GM19328 (cell line): Measurements from ENCODE around the gene HSF2.
"Not testable (repeated sequence)": the region's sequence is repeated elsewhere in the genome, so short reads cannot be mapped to it uniquely, and the experiment has no call there.

Experiments used
- ATAC-seq: cut with Tn5 transposase; IDR thresholded peaks from one replicate; pipeline ENCODE4 v1.9.1; 2021; ENCODE audit warnings: mild to moderate bottlenecking, moderate library complexity; ENCODE audit not compliant: unreplicated experiment

HSF2 gene

GRCh38 chr6:122449069-122449468, 49.6 kb downstream of the HSF2 start:
- no peak for ATAC-seq

DNA sequence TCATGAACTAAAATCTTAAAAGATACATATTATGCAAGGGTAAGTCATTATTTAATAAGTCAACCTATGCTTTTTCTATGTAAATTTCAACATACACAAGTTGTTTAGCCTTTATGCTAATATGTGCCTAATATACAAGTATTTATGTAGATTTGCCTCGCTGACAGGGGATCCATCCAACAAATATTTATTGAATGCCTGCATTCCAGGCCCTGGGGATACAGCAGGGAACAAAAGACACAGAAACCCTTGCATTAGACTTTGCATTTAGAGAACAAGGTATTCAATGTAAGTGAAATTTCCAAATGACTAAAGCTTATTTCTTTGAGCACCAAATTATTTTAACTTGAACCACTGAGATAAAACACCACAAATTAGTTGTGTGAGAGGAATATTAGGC, 53.1 kb downstream of the HSF2 start:
- no peak for ATAC-seq

GRCh38 chr6:122454673-122455072, 55.2 kb downstream of the HSF2 start:
- no peak for ATAC-seq

DNA sequence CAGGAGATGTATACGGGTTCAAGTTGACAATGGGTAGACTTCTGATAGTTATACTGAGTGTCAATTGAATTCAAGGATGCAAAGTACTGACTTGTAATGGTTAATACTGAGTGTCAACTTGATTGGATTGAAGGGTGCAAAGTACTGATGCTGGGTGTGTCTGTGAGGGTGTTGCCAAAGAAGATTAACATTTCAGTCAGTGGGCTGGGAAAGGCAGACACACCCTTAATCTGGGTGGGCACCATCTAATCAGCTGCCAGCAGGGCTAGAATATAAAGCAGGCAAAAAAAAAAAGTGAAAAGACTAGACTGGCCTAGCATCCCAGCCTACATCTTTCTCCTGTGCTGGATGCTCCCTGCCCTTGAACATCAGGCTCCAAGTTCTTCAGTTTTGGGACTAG, 55.7 kb downstream of the HSF2 start:
- ATAC-seq = not testable (repeated sequence)

DNA sequence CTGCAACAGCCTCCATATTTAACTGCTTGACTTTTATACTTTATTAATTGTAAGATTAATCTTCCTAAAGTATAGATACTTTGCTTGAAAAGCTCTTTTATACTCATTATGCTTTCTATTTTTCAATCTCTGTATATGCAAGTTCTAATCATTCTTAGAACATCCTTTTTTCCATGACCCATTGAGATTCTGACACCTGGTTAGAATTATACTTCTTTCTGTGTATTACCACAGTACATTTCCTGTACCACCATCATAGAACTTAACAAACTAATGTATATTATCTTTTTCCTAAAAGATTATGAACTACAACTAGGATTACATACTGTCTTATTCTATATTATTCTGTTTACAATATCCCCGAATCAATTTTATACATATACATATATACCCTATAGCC, 58.6 kb downstream of the HSF2 start:
- ATAC-seq = no peak

GRCh38 chr6:122459240-122459639, 59.8 kb downstream of the HSF2 start:
- no peak for ATAC-seq

DNA sequence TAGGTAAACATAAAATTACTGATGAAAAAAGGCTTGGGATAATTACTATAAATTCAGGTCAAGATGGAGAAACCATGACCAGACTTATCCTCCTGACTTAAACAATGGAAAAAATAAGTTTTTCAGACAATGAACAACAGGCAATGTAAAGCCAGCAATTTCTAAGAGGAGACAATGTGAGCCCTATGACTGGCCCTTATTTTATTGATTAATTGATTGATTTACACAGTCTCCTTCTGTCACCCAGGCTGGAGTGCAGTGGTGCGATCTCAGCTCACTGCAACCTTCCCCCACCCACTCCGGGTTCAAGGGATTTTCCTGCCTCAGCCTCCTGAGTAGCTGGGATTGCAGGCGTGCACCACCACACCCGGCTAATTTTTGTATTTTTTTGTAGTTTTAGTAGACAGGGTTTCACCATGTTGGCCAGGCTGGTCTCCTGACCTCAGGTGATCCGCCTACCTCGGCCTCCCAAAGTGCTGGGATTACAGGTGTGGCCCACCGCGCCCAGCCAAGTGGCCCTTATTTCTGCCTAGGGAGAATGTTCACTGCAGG, 60.5 kb downstream of the HSF2 start:
- ATAC-seq = not testable (repeated sequence)

- no peak for ATAC-seq
Measured at GRCh38 chr6:122461885-122462284, 62.4 kb downstream of the HSF2 start.

DNA sequence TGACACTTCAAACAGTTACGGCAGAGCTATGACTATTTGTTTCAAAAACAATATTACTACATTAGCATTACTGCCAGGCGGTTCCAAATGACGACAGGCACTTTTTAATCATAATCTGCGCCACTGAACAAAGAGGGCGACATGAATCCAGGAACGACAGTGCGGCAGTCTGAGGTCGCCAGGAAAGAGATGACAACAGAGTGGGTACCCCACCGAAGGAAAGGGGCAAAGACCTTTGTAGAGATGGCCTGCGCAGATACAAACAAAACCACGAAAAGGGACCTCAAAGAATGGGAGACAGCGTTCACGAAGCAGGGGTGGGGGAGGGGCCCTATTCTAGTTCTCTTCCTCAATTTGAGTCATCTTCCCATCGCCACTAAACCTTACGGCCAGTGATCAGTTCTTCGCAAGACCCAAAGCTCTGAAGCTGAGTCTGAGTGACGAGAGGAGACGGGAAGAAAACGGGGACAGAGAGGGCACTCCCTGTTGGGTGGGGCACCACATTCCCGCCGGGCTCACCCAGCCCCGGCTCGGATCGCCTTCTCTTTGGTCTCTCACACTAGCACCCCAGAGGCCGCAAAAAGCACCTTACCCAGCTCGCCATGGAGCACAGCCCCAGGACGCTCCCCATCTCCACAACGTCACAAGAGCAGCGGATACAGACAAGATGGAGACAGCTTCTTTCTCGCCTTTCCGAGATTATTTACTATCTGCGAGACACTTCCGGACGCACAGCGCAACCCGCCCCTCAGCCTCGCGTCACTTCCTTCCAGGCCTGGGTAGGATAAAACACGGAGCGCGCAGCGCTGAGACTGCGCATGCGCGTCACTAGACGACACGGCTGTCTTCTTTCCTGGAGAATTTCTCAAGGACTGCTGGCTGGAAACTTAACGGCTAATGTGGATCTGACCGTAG, 71.9 kb downstream of the HSF2 start, which contains the start of gene SERINC1:
TSS of gene SERINC1 (minus strand) at position 701 of the 915 bp plus-strand sequence. CDS start at position 631, 70 bp downstream.
- ATAC-seq = peak; percentile 98

DNA sequence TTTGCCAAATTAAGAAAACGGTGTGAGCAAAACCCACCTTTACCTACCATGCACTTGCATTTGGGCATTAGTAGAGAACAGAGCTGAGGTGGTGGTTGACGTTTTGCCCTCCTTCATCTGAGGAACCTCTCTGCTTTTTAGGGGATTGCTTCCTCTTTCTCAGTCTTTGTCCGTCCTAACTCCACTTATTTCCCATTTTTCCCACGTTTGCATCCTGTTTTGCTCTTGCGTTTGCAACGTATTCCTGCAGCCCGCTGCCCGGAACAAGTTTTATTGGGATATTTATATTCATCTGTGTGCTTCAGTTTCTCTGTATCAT, 72.5 kb downstream of the HSF2 start:
- ATAC-seq = peak; percentile 50

DNA sequence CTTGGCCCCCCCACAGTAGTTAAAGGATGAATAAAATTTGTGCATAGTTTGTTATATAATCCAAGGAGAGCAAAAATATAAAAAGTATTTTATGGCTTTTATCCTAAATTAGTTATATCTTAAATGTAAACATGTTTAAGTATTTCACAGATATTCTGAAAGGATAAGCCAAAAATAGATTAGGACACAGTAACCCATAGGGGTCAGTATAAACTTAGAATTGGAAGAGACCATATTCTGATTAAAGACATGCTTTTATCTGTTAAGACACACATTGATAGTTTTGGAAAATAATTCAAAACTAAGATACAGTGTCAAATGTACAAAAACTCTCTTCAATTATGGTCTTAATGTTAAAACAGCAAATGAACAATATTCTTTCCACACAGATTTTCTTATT, 76.7 kb downstream of the HSF2 start:
- no peak for ATAC-seq

DNA sequence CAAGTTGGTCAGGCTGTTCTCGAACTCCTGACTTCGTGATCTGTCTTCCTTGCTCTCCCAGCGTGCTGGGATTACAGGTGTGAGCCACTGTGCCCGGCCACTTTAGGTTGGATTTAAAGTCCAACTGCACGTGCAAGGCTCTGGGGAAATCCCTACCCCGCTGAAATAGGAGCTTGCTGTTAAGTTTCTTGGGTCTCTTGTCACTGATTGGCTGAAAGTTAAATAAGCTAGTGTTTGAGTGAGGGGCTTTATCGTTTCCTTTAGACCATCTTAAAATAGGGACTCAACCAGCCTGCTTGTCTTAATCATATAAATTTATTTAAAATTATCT, 83.3 kb downstream of the HSF2 start:
- ATAC-seq = no peak
